ENCODE measurements around the gene SUPT3H.

SUPT3H gene

DNA sequence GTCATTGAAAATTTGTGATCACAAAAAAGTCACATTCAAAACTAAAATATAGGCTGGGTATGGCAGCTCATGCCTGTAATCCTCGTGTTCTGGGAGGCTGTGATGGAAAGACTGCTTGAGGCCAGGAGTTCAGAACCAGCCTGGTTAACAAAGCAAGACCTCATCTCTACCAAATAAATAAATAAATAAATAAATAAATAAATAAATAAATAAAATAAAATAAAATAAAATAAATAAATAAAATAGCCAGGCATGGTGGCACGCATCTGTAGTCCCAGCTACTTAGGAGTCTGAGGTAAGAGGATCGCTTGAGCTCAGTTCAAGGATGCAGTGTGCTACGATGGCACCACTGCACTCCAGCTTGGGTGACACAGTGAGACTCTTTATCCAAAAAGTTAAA, 392.7 kb downstream of the SUPT3H start:
- no peak for DNase-seq

DNA sequence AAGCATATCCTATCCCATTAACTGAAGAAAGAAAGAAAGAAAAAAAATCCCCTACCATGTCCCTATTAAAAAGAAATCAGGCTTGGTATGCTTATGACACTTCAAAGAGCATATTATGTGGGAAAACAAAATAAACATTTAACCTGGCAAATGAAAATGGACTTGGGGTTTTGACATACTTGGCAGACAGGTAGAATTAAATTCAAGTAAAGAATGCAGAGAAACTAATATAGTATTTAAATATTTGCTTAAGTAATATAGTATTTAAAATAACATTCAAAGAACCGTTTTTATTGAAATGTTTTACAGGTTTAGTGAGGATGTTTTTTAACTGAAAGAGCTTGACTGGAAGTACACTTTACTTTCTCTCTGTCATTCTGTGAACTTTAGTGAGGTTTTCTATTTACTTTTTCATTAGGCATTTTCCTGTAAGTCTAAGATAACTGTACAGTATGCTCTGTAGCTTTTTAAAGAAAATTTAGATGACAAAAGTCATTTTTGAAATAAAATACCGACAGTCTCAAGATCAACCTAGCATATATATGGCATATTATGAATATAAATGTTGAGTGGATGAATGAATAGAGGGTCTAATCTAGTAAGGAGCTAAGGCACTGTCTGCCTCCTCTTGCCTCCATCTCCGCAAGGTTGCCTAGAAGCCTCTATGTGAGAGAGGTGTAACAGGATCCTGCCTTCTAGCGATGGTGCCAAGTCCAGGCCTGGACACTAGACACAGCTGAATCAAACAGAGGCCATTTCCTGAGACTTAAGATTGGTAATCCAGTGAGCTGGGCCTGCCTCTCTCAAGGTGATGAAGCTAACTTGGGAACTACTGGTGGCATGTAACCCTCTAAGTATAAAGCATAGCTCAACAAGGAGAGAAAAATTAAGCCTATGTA, 394.0 kb downstream of the SUPT3H start:
- no peak for DNase-seq

DNA sequence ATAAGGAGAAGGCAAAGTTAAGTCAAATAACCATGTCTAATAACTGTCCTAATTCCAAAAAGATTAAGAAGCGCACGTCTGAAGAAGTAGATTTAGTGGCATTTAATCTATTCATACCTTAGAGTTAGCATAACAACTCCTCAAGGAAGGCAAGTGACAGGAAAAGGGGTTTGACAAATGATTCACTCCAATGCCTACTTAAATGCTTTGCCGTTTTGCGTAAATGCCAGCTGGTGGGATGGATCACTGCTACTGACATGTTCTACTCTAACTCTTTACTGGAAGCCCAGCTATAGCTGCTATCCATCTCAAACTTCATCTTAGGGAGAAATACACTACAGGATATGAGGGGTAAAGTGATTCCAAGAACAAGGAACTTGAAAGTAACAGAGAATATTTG, 396.9 kb downstream of the SUPT3H start:
- DNase-seq = no peak

DNA sequence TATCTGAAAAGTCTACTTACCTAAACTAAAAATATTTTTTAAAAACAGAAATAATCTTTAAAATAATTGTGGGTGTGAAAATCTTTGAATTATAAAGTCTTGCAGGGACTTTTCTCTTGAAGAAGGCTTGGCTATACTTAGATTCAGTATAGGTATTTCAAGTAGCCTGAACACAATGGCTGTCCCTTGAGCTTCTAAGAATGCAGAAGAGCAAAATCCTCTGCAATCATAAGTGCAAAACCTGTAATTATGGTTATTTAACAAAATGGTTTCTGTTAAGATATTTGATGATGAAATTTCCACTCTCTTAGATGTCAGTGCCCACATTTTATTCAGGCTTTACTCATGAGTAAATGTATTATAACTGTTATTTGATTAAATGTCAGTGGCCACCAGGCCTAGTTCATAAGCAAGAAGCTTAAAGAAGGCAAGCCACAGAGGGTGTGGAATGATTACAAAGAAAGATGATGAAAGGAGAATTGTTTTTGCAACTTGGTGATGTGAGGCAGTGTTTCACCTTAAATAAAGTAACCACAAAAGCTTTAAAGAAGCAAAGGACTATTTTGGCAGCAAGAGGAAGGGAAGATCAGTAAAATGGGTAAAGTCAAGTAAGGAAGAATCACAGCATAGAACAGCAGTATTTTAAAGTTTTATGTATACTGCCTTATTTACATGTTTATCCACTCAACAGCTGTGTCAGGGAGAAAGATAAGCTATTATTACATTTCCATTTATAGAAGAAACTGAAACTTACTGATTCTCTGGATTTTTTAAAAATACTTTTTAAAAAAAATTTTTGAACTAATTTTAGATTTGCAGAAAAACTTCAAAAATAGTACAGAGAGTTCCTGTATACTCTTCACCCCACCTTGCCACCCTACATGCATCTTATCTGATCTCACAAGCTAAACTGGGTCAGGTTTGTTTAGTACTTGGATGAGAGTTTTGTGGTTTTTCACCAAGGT, 400.8 kb downstream of the SUPT3H start:
- DNase-seq = peak; percentile 8

DNA sequence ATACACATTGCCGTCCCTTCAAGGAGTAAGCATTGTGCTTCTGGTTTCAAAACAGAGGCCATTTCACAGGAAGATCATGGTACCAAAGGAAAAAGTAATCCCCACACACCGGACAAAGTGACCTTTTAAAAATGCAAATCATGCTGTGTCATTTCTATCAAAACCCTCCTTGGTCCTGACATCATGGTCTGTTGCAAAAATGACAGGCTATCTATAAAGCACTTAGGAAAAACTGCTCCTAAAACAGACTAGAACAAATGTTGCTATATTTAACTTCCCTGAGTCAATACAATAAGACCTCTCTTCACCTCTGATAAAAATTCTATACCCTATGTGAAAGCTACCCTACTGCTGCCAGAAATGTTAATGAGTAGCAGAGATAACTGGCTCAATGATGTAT, 403.2 kb downstream of the SUPT3H start:
- no peak for DNase-seq

DNA sequence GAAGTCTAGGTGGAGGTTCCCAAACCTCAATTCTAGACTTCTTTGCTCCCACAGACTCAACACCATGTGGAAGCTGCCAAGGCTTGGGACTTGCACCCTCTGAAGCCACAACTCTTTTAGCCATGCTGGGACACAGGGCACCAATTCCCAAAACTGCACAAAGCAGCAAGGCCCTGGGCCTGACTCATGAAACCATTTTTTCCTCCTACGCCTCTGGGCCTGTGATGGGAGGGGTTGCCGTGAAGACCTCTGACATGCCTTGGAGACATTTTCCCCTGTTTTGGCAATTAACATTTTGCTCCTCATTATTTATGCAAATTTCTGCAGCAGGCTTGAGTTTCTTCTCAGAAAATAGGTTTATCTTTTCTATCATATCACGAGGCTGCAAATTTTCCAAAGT, 405.0 kb downstream of the SUPT3H start:
- no peak for DNase-seq

DNA sequence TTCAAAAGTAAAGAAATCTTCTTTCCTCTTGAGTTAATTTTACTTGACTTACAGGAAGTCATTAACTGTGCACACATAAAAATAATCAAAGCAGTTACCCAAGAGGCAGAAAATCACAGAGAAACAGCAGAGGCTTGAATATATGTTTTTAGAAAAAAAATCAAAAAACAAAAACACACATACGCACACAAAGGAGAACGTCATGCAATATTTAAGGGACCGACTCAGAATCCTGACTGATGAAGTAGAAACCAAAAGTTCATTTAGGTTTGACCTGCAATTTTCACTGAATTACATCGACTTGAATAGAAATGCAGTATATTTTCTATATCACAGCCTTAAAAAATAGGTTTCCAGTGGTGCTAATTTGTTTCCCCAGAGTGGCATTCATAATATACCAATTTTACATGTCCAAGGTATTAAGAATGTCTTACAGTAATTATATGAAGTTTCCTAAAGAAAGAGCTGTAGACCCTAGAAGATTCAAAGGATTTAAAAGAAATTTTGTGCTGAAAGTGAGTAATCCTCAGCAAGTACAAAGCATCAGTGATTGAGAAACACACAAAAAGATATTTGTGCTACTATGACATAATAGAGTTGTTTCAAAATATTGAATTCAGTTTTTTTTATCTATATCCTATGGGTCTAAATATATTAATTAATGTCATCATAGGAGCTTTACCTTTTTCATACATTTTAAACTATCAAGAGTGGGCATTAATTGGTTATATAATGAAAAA, 408.1 kb downstream of the SUPT3H start:
- no peak for DNase-seq

DNA sequence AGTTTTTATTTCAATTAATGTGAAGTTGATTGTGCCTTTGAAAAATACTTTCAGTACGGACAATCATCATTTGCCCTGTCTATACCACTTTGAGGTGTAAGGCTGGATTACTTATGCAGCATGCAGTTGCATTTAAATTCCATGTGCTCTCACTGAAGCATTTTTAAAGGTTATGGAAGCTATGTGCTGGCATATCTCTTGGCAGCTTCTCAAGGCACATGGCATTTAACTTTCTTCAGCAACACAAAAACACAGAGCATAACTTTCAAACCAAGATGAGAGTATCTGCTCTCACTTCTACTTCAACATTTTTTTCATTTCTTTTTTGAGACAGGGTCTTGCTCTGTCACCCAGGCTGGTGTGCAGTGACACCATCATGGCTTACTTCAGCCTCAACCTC, 410.3 kb downstream of the SUPT3H start:
- no peak for DNase-seq

DNA sequence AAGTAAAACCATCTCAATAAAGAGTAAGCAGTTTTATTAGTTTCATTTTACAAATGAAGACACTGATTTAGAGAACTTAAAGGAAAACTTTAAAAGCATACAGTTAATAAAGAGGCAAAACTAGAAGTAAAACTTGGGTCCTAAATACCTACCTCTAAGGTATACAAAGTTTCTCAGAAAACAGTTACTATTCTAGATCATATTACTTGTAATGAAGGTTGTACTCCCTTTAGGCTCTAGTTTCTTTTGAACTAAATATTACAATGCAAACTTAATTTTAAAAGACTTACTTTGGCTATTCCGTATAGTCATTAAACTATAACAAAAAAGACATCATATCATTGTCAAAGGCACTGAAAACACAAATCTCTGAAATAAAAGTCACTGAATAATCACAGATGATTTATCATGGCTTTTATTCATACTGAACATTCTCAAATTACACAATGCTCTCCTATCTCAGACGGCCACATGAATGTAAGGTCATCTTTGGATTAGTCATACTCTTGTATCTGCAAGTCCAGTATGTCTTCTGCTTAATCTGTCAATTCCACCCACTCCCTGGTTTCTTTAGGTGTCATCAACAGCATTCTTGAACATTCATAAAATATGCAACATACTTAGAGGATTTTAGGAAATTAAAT, 411.2 kb downstream of the SUPT3H start:
- DNase-seq = no peak

DNA sequence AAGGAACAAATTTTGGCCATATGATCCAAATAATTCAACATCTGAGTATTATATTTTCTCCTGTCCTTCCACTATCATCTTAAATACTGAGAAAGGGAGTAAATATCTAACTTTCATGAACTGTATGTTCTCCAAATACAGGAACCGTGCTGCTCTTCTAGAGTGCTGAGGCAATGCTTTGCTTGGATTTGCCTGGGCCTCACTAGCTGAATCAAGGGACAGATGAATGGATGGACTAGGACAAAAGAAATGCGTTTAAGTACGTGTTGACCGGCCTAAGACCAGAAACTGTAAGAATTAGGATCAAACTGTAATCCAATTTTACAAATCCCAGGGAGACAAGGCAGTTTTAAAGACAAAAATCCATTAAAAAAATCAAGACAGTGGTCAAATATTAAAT, 412.0 kb downstream of the SUPT3H start:
- DNase-seq = no peak

DNA sequence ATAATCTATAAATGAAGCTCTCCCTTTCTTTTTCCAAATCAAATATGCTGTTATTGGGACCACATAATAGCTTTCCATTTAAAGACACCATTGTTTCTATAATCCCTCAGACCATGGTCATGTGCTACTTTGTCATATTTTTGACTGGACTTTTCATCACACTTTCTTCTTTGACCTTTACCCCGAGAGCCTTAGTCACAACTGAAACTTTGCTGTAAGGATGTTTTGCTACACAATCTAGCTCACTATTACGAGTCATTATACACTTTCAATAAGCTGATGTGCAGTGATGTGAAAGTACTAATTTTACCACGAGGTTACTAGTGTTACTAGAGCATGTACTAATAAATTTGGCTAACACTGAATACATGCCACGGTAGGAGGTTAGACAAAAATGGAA, 416.8 kb downstream of the SUPT3H start:
- DNase-seq = no peak

DNA sequence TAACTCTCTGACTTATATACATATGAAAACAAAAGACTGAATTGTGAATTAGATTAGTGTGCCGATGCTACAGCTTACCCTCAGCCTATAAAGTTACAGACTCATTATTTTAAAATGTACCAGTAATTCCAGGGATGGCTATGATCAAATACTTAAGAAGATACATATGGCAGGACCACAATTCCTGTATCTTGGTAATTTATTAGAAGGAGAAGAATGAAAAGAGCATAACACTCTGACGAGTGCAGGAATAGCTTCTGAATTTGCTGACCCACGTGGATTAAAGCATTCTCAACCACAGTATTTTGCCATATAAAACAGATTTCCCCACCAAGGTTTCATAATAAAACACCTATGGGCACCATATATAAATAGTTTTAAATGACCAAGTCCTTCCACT, 418.1 kb downstream of the SUPT3H start:
- DNase-seq = no peak

DNA sequence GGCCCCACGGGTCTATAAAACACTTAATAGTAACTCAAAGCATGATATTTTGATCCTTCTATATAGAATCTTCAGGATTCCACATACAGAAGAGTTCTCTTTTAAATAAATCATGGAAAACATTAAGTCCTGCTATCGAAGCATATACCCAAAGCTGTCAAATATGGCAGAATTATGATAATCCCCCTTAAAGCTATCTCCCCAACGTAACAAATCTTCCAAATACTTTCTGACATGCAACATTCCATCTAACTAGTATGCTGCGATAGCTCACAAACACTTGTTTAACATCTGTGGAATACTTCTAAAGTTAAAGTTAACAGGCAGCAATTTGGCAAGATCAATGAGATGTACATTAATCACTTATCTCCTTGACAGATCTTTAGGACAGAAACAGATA, 420.6 kb downstream of the SUPT3H start:
- no peak for DNase-seq

DNA sequence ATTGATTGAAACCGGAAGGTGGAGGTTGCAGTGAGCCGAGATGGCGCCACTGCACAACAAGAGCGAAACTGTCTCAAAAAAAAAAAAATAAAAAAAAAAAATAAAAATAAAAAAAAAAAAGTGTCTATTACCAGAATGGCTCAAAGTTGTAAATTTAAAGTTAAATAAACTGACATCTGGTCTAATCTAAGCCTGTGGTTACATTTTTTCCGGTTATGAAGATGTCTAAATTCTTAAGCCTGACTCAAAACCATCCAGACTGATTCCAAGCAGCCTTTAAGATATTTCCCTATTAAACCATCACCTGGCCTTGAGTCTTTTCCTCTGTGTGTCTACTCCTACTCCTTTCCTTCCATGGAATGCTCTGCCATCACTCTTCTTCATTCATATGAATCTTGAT, 421.3 kb downstream of the SUPT3H start:
- no peak for DNase-seq

DNA sequence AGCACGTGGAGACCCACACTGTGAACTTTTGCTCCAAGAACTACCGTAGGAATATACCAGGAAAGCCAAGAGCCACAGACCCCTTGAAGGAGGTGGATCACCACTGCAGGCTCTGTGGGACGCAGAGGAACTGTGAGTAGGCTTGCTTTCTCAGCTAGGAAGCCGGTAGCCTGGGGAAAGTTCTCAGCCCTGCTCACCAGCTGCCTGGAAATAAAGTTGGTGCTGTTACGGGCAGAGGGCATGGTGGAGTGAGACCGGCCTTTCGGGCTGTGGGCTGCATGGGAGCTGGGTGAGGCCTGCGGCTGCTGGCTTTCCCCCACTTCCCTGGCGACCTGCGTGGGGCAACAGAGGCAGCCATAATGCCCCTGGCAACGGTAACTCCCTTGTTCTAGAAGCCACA, 422.6 kb downstream of the SUPT3H start:
- no peak for DNase-seq

DNA sequence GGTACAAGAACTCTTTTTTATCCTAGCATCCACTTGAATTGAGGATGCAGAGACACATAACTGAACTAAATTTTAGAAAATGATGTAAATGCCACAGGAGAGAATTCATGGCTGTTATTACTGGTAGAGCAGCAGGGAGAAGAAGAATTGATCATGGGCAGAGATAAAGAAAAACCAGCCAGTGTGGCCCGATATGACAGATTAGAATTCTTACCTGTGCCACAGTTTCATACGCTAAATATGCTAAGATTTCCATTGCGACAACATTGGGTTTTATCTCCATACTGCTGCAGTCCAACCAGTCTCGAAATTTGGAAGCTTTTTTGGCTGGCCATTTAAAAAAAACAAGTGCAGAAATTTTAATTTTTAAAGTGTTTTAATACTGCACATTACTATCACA, 423.5 kb downstream of the SUPT3H start:
- DNase-seq = no peak

DNA sequence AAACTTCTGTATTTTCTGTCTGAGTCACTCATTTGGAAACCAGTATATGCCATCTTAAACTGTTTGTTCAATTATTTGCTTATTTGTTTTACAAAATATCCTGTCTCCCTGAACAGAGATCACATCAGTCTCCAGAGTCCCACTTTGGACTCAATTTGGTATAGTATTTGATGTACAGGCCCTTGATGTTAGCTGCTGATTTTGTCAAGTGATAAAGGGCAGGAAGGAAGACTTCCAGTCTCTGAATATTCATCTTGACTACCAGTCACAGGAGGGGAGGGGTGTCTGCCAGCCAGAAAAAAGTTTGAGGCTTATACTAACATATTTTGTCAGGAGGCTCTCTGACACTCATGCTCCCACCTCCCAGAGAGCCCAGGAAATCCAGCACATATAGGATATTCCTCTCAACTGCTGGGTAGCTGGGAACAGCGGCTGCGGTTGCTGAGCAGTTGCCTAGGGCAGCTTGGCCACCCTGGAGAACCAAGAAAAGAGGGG, 426.4 kb downstream of the SUPT3H start:
- DNase-seq = peak; percentile 5

DNA sequence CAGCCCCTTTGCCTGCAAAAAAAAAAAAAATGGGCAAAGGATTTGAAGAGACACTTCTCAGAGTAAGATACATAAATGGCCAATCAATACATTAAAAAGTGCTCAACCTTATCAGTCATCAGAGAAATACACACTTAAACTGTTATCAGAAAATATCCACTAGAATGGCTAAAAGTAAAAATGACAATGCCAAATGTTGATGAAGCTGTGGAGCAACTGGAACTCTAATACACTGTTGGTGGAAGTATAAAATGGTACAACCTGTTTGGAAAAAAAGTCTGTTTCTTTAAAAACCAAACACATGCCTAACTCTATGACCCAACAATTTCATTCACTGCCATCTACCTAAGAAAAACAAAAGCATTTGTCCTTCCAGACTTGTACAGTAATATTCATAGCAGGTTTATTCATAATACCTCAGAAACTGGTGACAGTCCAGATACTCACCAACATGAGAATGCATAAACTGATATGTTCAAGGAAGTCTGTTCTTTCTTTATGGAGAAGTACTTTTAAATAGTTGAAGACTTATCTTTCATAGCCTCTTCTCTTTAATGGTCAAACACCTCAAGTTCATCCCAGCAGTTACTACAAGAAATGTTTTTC, 428.0 kb downstream of the SUPT3H start:
- no peak for DNase-seq

DNA sequence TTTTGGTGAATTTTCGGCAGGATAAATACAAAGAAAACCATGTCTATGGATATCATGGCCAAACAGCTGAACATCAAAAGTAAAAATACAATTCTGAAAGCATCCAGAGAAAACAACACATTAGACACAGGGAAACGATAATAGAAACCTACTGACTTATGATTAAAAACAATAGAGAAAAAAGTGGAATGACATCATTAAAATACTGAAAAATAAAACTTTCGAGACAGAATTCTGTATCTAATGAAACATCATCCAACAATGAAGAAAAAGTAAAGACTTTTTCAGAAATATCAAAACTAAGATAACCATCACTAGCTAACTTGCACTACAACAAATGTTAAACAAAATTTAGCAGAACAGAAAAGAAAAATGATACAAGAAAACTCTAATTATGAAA, 434.2 kb downstream of the SUPT3H start:
- DNase-seq = no peak

DNA sequence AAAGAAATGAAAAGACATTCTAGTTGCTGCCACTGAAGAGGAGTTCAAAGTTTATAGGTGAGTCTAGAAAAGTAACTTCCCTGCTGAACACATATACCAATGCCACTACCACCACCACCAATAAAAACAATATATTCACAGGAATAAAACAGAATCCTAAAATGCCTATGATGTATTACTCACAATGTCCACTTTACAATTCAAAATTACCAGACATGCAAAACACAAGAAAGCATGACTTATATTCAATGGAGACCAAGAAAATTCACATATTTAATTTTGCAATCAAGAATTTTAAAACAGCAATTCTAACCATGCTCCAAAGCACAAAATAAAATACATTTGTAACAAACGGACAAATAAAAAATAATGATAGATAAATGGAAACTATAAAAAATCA, 434.9 kb downstream of the SUPT3H start:
- no peak for DNase-seq

DNA sequence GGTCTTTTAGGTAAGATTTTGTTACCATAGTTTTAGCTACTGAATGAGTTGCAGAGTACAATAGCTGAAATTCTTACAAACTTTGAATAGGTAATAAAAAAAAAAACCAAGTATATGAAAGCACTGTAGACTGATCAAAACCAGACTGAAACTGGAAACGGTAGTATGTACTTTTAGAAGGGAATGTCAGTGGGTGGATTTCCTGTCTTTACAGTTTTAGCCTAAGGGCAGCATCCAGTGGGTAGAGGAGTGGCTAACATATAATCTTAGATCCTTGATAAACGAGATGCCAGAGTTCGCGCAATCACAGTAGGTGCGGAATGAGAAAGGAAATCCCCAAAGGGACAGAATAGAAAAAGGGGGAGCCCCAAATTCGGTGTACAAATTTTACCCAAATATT, 435.5 kb downstream of the SUPT3H start:
- DNase-seq = no peak

DNA sequence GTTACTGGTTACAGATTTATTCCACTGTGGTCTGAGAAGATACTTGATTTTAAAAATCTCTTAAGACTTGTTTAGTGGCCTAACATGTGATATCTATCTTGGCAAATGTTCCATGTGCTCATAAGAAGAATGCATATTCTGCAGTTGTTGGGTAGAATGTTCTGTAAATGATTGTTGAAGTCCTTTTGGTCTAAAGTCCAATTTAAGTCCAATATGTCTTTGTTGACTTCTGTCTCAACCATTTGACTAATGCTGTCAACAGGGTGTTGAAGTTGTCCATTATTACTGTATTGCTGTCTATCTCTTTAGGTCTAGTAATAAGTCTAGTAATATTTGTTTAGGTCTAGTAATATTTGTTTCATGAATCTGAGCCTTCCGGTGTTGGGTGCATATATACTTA, 437.4 kb downstream of the SUPT3H start:
- no peak for DNase-seq
